ENCODE data around the gene FGGY. TPM values are rescaled to one million over a fixed set of nuclear protein-coding genes. Genes with fewer than 3 reads are reported as not detected.

FGGY gene
- total RNA-seq, 1 donor from 2014 or later, result 18.2 TPM

- TF ChIP-seq CTCF (IDR thresholded peaks at IDR 0.05; ENCODE audit: unreplicated experiment), result no peak
- peaks cover 2% of the 10 kb centered on the region for H3K9me3 Mint-ChIP-seq (ENCODE audit: low read depth)
- H3K36me3 Mint-ChIP-seq (ENCODE audit: insufficient read depth), result no peaks in the 10 kb centered on the region
- DNase-seq (ENCODE audit: low spot score, unreplicated experiment), result no peak
- H3K4me3 Mint-ChIP-seq (ENCODE audit: low read depth), result no peak overlapping the region
- H3K27me3 Mint-ChIP-seq, result no peaks in the 10 kb centered on the region
- H3K4me1 Mint-ChIP-seq (ENCODE audit: low read depth), result peaks cover 17% of the 10 kb centered on the region
- H3K27ac Mint-ChIP-seq, result no peak overlapping the region
These were observed 298.9 kb downstream of the FGGY start for GRCh38 chr1:59595774-59596173.

- Mint-ChIP-seq H3K4me1 (ENCODE audit: low read depth) (peaks cover 17% of the 10 kb centered on the region), H3K9me3 (ENCODE audit: low read depth) (no peaks in the 10 kb centered on the region), H3K27me3 (no peaks in the 10 kb centered on the region), H3K36me3 (ENCODE audit: insufficient read depth) (no peaks in the 10 kb centered on the region), H3K4me3 (ENCODE audit: low read depth) (no peak overlapping the region), H3K27ac (no peak overlapping the region)
- no peak for DNase-seq (ENCODE audit: low spot score, unreplicated experiment)
- no peak for TF ChIP-seq CTCF (IDR thresholded peaks at IDR 0.05; ENCODE audit: unreplicated experiment)
These were observed 299.5 kb downstream of the FGGY start for GRCh38 chr1:59596432-59596831.

GRCh38 chr1:59596956-59597355, 300.1 kb downstream of the FGGY start:
- Mint-ChIP-seq H3K27me3 (no peaks in the 10 kb centered on the region), H3K4me3 (ENCODE audit: low read depth) (no peak overlapping the region), H3K36me3 (ENCODE audit: insufficient read depth) (no peaks in the 10 kb centered on the region), H3K27ac (no peak overlapping the region), H3K9me3 (ENCODE audit: low read depth) (no peaks in the 10 kb centered on the region), H3K4me1 (ENCODE audit: low read depth) (peaks cover 17% of the 10 kb centered on the region)
- TF ChIP-seq CTCF (IDR thresholded peaks at IDR 0.05; ENCODE audit: unreplicated experiment), result no peak
- no peak for DNase-seq (ENCODE audit: low spot score, unreplicated experiment)

- Mint-ChIP-seq H3K36me3 (ENCODE audit: insufficient read depth) (no peaks in the 10 kb centered on the region), H3K4me3 (ENCODE audit: low read depth) (no peak overlapping the region), H3K27ac (no peak overlapping the region), H3K4me1 (ENCODE audit: low read depth) (peaks cover 17% of the 10 kb centered on the region), H3K9me3 (ENCODE audit: low read depth) (no peaks in the 10 kb centered on the region), H3K27me3 (no peaks in the 10 kb centered on the region)
- TF ChIP-seq CTCF (IDR thresholded peaks at IDR 0.05; ENCODE audit: unreplicated experiment), result no peak
- DNase-seq (ENCODE audit: low spot score, unreplicated experiment), result no peak
These were observed 300.7 kb downstream of the FGGY start for GRCh38 chr1:59597420-59598119.

GRCh38 chr1:59598120-59598440, 301.2 kb downstream of the FGGY start:
- peaks cover 17% of the 10 kb centered on the region for H3K4me1 Mint-ChIP-seq (ENCODE audit: low read depth)

More at GRCh38 chr1:59598120-59598440, 301.2 kb downstream of the FGGY start:
- Mint-ChIP-seq H3K36me3 (ENCODE audit: insufficient read depth) (no peaks in the 10 kb centered on the region), H3K27ac (no peak overlapping the region), H3K4me3 (ENCODE audit: low read depth) (no peak overlapping the region), H3K27me3 (no peaks in the 10 kb centered on the region), H3K9me3 (ENCODE audit: low read depth) (no peaks in the 10 kb centered on the region)
- TF ChIP-seq CTCF (IDR thresholded peaks at IDR 0.05; ENCODE audit: unreplicated experiment), result no peak
- DNase-seq (ENCODE audit: low spot score, unreplicated experiment), result no peak
